ENCODE measurements around the gene TBC1D7.

Gene TBC1D7

GRCh38 chr6:13272131-13273046 lies 55.9 kb downstream of the TBC1D7 start:
- TF ChIP-seq CTCF (IDR thresholded peaks at IDR 0.05; ENCODE audit: low read depth, low read length), result no peak
- H3K4me3 ChIP-seq (ENCODE audit: low read depth, low read length), result no peak overlapping the region

GRCh38 chr6:13268913-13269518 lies 59.3 kb downstream of the TBC1D7 start:
- no peak for TF ChIP-seq CTCF (IDR thresholded peaks at IDR 0.05; ENCODE audit: low read depth, low read length)
- H3K4me3 ChIP-seq (ENCODE audit: low read depth, low read length), result no peak overlapping the region

GRCh38 chr6:13267142-13267651 lies 61.1 kb downstream of the TBC1D7 start:
- no peak overlapping the region for H3K4me3 ChIP-seq (ENCODE audit: low read depth, low read length)
- no peak for TF ChIP-seq CTCF (IDR thresholded peaks at IDR 0.05; ENCODE audit: low read depth, low read length)

GRCh38 chr6:13263669-13264068 lies 64.7 kb downstream of the TBC1D7 start:
- H3K4me3 ChIP-seq (ENCODE audit: low read depth, low read length), result no peak overlapping the region
- no peak for TF ChIP-seq CTCF (IDR thresholded peaks at IDR 0.05; ENCODE audit: low read depth, low read length)

GRCh38 chr6:13262302-13263230 lies 65.8 kb downstream of the TBC1D7 start:
- no peak overlapping the region for H3K4me3 ChIP-seq (ENCODE audit: low read depth, low read length)
- no peak for TF ChIP-seq CTCF (IDR thresholded peaks at IDR 0.05; ENCODE audit: low read depth, low read length)

GRCh38 chr6:13261464-13261994 lies 66.8 kb downstream of the TBC1D7 start:
- H3K4me3 ChIP-seq (ENCODE audit: low read depth, low read length), result no peak overlapping the region
- no peak for TF ChIP-seq CTCF (IDR thresholded peaks at IDR 0.05; ENCODE audit: low read depth, low read length)

Data from WI38 (cell line).